T-cell (primary cell): ENCODE data around the gene ASTL. TPM values are rescaled to one million over a fixed set of nuclear protein-coding genes. Genes with fewer than 3 reads are reported as not detected.

Experiments used
- ATAC-seq, 4 experiments: fragments of 200-7000 bp in 3 of 4; fragments of 150-1000 bp in 1 of 4; cut with Tn5 transposase; replicated peaks in 1 of 4; 1 replicate in 3 of 4; 2 replicates in 1 of 4; pipeline ENCODE4 v1.10.0; 2021; ENCODE audit warnings: moderate library complexity in 3 of 4, mild to moderate bottlenecking in 2 of 4, moderate number of reproducible peaks in 1 of 4
- CTCF ChIA-PET, 2 donors: fragments of 300-600 bp; sonication (Branson Sonifier 250); formaldehyde crosslinking; loops; one replicate each; lab custom pipeline; 2022; ENCODE audit warnings: antibody characterized with exemption in 2 of 2; lab: Charles Lee
- POLR2A ChIA-PET, 2 donors: fragments of 300-600 bp; sonication (Branson Sonifier 250); formaldehyde crosslinking; loops; one replicate each; lab custom pipeline; 2022; ENCODE audit warnings: antibody characterized with exemption in 2 of 2; lab: Charles Lee
- DNase-seq, 35 experiments: peaks; one replicate each; pipeline versions ENCODE4 v3.0.0 to v3.0.0-alpha.2; 2013 to 2023
- H3K27ac ChIP-seq: one replicate; pipeline ENCODE4 v1.5.1; 2013; ENCODE audit warnings: low read length
- H3K27me3 ChIP-seq, 2 experiments: replicated peaks in 1 of 2; 1 replicate in 1 of 2; 2 replicates in 1 of 2; pipeline versions ENCODE4 v1.6.1 to v1.7.0; 2013; ENCODE audit warnings: low read length in 1 of 2, mixed read lengths in 1 of 2; ENCODE audit not compliant: control insufficient read depth in 2 of 2, insufficient read depth in 2 of 2; ENCODE audit errors: extremely low read depth in 1 of 2
- H3K36me3 ChIP-seq, 2 donors: 1 replicate in 1 of 2; 2 replicates in 1 of 2; pipeline versions ENCODE4 v1.6.1 to v1.7.0; 2013; ENCODE audit warnings: low read length in 1 of 2; ENCODE audit not compliant: control insufficient read depth in 2 of 2, insufficient read depth in 1 of 2; ENCODE audit errors: extremely low read depth in 1 of 2
- H3K4me1 ChIP-seq, 2 experiments: 1 replicate in 1 of 2; 2 replicates in 1 of 2; pipeline versions ENCODE4 v1.6.1 to v1.7.0; 2013; ENCODE audit warnings: low read length in 2 of 2, mixed read lengths in 1 of 2; ENCODE audit not compliant: insufficient read depth in 2 of 2, control insufficient read depth in 1 of 2; ENCODE audit errors: extremely low read depth in 1 of 2
- H3K4me3 ChIP-seq, 2 donors: 1 replicate in 1 of 2; 2 replicates in 1 of 2; pipeline versions ENCODE4 v1.5.1 to v1.7.0; 2013; ENCODE audit warnings: mild to moderate bottlenecking in 2 of 2, low read length in 1 of 2, moderate library complexity in 1 of 2; ENCODE audit not compliant: control insufficient read depth in 1 of 2; ENCODE audit errors: extremely low read depth in 1 of 2
- H3K9me3 ChIP-seq: 2 replicates; pipeline ENCODE4 v1.7.0; 2013
- H3K27ac Mint-ChIP-seq, 2 donors: one replicate each; pipeline ENCODE4 v1.8.0; 2020 to 2021; ENCODE audit warnings: mild to moderate bottlenecking in 2 of 2, mixed read lengths in 2 of 2
- H3K27me3 Mint-ChIP-seq, 2 donors: one replicate each; pipeline ENCODE4 v1.8.0; 2021 to 2022; ENCODE audit warnings: mixed read lengths in 2 of 2
- H3K36me3 Mint-ChIP-seq: one replicate; pipeline ENCODE4 v1.8.0; 2021; ENCODE audit warnings: mixed read lengths
- H3K4me1 Mint-ChIP-seq, 3 donors: one replicate each; pipeline ENCODE4 v1.8.0; 2020 to 2022; ENCODE audit warnings: mixed read lengths in 3 of 3, mild to moderate bottlenecking in 1 of 3
- H3K4me3 Mint-ChIP-seq, 3 donors: one replicate each; pipeline ENCODE4 v1.8.0; 2020 to 2022; ENCODE audit warnings: mild to moderate bottlenecking in 3 of 3, mixed read lengths in 3 of 3, moderate library complexity in 3 of 3
- H3K9me3 Mint-ChIP-seq, 3 donors: one replicate each; pipeline ENCODE4 v1.8.0; 2020 to 2022; ENCODE audit warnings: mixed read lengths in 3 of 3
- WGBS: methylation state at CpG from one replicate; pipeline ENCODE4 v1.1.5; 2013; ENCODE audit warnings: missing lambda C conversion rate; ENCODE audit not compliant: insufficient coverage; 5-methylcytosine and 5-hydroxymethylcytosine counted together
- total RNA-seq, 35 experiments: library from RNA in 6 of 35; stranded (reverse) in 6 of 35; fragments of 120-200 nt in 1 of 35; gene quantifications; one replicate each; pipeline versions ENCODE4 v1.2.1 to v1.2.4 and lab custom pipeline; 2013 to 2026

Gene ASTL
- total RNA-seq, 5 donors from 2014 or later (not counting 1 experiment from before 2014, with no cell fraction given) = 1.2 to 10.4 (median 1.4) TPM

DNA sequence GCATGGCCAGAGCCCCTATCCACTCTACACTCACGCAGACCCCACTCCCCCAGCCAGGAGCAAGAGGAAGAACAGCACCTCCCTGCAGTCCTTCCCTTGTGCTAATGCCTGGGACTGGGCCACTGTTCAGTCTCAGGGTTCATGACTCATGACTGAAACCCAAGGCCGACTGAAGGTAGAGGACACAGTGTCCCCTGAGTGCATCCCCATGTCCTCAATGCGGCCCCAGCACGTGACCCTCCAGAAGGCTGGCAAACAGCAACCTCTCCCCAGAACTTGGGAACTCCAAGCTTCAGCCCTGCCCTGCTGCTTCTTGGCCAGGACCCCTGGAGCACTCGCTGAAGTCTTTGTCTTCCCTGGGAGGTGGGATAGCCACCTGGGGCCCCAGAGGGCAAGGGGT is 15.9 kb downstream of the ASTL start:
- H3K4me3 Mint-ChIP-seq = no peak overlapping the region
- H3K4me3 ChIP-seq = no peak overlapping the region
- peaks cover 0 to 5% of the 10 kb centered on the region in 2 experiments for H3K4me1 ChIP-seq
- 80% methylated on average over 4 of the region's 5 CpGs for WGBS
- CTCF ChIA-PET = no interaction called here
- peaks cover 23 to 32% of the 10 kb centered on the region in 2 donors for H3K27me3 Mint-ChIP-seq
- no peaks in the 10 kb centered on the region for H3K9me3 ChIP-seq
- peaks cover 25% of the 10 kb centered on the region for H3K36me3 Mint-ChIP-seq
- peaks cover 0 to 6% of the 10 kb centered on the region in 2 donors for H3K36me3 ChIP-seq
- POLR2A ChIA-PET = no interaction called here
- H3K27ac Mint-ChIP-seq = no peak overlapping the region
- DNase-seq (no peak), ATAC-seq (no peak)
- H3K27ac ChIP-seq = no peak overlapping the region
- peaks cover 2 to 13% (median 5%) of the 10 kb centered on the region in 3 donors for H3K4me1 Mint-ChIP-seq
- H3K27me3 ChIP-seq = peaks cover 0 to 70% of the 10 kb centered on the region in 2 experiments
- no peaks in the 10 kb centered on the region for H3K9me3 Mint-ChIP-seq

DNA sequence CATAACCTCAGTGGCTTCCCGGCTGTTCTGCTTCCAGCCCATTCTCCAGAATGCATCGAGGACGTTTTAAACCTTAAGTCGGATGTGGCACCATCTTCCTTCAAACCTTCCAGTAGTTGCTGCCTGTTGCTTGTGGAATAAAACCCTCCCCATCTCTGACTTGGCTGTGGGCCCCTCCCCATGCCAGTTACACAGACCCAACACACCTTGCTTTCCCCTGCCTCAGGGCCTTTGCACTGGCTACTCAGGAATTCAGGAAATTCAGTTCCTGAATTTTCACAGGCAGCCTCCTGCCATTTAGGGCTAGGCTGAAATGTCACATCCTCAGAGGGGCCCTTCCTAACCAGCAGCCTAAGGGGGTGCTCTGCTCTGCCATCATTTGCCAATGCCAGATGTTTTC is 16.9 kb downstream of the ASTL start:
- 92% methylated on average over 4 of the region's 4 CpGs for WGBS
- DNase-seq = no peak
- no peak overlapping the region for H3K4me3 Mint-ChIP-seq
- peaks cover 2 to 16% (median 8%) of the 10 kb centered on the region in 3 donors for H3K4me1 Mint-ChIP-seq
- ATAC-seq = no peak
- no peak overlapping the region for H3K27ac ChIP-seq
- peaks cover 23 to 32% of the 10 kb centered on the region in 2 donors for H3K27me3 Mint-ChIP-seq
- peaks cover 3 to 10% of the 10 kb centered on the region in 2 experiments for H3K4me1 ChIP-seq
- peaks cover 0 to 6% of the 10 kb centered on the region in 2 donors for H3K36me3 ChIP-seq
- CTCF ChIA-PET = no interaction called here
- POLR2A ChIA-PET = interaction anchor here in 1 of 2 donors (0.6 kb wide), 1 partner anchor 477 kb away, joined by 11 read pairs; no protein-coding TSS in a partner anchor
- no peaks in the 10 kb centered on the region for H3K9me3 Mint-ChIP-seq
- no peak overlapping the region for H3K4me3 ChIP-seq
- peaks cover 20% of the 10 kb centered on the region for H3K36me3 Mint-ChIP-seq
- no peaks in the 10 kb centered on the region for H3K9me3 ChIP-seq
- H3K27me3 ChIP-seq = peaks cover 0 to 74% of the 10 kb centered on the region in 2 experiments
- H3K27ac Mint-ChIP-seq = no peak overlapping the region

- H3K27me3 ChIP-seq = peaks cover 0 to 76% of the 10 kb centered on the region in 2 experiments
- peaks cover 3 to 13% of the 10 kb centered on the region in 2 experiments for H3K4me1 ChIP-seq
- no peaks in the 10 kb centered on the region for H3K9me3 ChIP-seq
- Mint-ChIP-seq H3K9me3 (no peaks in the 10 kb centered on the region), H3K4me3 (no peak overlapping the region), H3K4me1 (peaks cover 2 to 16% (median 8%) of the 10 kb centered on the region in 3 donors), H3K36me3 (peaks cover 17% of the 10 kb centered on the region), H3K27me3 (peaks cover 23 to 32% of the 10 kb centered on the region in 2 donors), H3K27ac (no peak overlapping the region)
- CTCF ChIA-PET = no interaction called here
- WGBS = 47% methylated on average over 7 of the region's 7 CpGs
- no peak overlapping the region for H3K4me3 ChIP-seq
- POLR2A ChIA-PET = interaction anchor here in 1 of 2 donors (0.6 kb wide), 1 partner anchor 477 kb away, joined by 11 read pairs; no protein-coding TSS in a partner anchor
- no peak for ATAC-seq
- H3K27ac ChIP-seq = no peak overlapping the region
- no peak for DNase-seq
- peaks cover 0 to 6% of the 10 kb centered on the region in 2 donors for H3K36me3 ChIP-seq
Observed at GRCh38 chr2:96120991-96121390, 17.3 kb downstream of the ASTL start.

- H3K27me3 ChIP-seq = peaks cover 0 to 81% of the 10 kb centered on the region in 2 experiments
- Mint-ChIP-seq H3K27me3 (peaks cover 23 to 38% of the 10 kb centered on the region in 2 donors), H3K4me3 (no peak overlapping the region), H3K36me3 (peaks cover 11% of the 10 kb centered on the region), H3K9me3 (no peaks in the 10 kb centered on the region), H3K4me1 (peaks cover 6 to 23% (median 16%) of the 10 kb centered on the region in 3 donors), H3K27ac (peak overlapping the region in 1 of 2 donors; percentile 3)
- H3K36me3 ChIP-seq = peaks cover 0 to 6% of the 10 kb centered on the region in 2 donors
- POLR2A ChIA-PET = no interaction called here
- H3K9me3 ChIP-seq = no peaks in the 10 kb centered on the region
- no peak overlapping the region for H3K27ac ChIP-seq
- ATAC-seq (no peak), DNase-seq (no peak)
- peaks cover 3 to 15% of the 10 kb centered on the region in 2 experiments for H3K4me1 ChIP-seq
- CTCF ChIA-PET = interaction anchor here (0.6 to 0.7 kb wide), 2 partner anchors 97 to 713 kb away, joined by 4 to 6 read pairs; no protein-coding TSS in a partner anchor
- WGBS = 30% methylated on average over 7 of the region's 11 CpGs
- no peak overlapping the region for H3K4me3 ChIP-seq
Observed at GRCh38 chr2:96120091-96120720, 18.1 kb downstream of the ASTL start.

DNA sequence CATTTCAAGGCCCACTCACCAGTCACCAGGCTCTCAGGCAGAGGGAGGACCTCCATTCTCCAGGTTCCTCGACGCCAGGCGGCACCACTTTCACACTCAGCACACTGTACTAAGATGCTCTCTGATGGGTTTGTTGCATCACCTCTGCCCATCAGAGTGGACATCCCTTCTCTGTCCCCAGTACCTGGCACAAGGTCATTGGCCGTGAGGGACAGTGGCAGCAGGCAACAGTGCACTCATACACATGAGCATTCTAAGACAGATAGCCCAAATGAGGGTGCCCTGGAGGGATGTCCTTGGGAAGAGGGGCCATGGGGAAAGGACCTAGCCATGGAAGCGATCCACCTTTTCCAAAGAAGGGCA is 18.9 kb downstream of the ASTL start:
- Histone ChIP-seq H3K4me3 (no peak overlapping the region), H3K4me1 (peaks cover 3 to 15% of the 10 kb centered on the region in 2 experiments), H3K27me3 (peaks cover 0 to 81% of the 10 kb centered on the region in 2 experiments), H3K9me3 (no peaks in the 10 kb centered on the region), H3K27ac (no peak overlapping the region), H3K36me3 (peaks cover 0 to 6% of the 10 kb centered on the region in 2 donors)
- DNase-seq (no peak), ATAC-seq (no peak)
- POLR2A ChIA-PET = no interaction called here
- Mint-ChIP-seq H3K9me3 (no peaks in the 10 kb centered on the region), H3K27ac (peak overlapping the region in 1 of 2 donors; percentile 48), H3K4me3 (peak overlapping the region in 2 of 3 donors; percentile 9 to 15), H3K4me1 (peaks cover 6 to 23% (median 16%) of the 10 kb centered on the region in 3 donors), H3K36me3 (peaks cover 3% of the 10 kb centered on the region), H3K27me3 (peaks cover 19 to 39% of the 10 kb centered on the region in 2 donors)
- 87% methylated on average over 4 of the region's 5 CpGs for WGBS
- CTCF ChIA-PET = no interaction called here

DNA sequence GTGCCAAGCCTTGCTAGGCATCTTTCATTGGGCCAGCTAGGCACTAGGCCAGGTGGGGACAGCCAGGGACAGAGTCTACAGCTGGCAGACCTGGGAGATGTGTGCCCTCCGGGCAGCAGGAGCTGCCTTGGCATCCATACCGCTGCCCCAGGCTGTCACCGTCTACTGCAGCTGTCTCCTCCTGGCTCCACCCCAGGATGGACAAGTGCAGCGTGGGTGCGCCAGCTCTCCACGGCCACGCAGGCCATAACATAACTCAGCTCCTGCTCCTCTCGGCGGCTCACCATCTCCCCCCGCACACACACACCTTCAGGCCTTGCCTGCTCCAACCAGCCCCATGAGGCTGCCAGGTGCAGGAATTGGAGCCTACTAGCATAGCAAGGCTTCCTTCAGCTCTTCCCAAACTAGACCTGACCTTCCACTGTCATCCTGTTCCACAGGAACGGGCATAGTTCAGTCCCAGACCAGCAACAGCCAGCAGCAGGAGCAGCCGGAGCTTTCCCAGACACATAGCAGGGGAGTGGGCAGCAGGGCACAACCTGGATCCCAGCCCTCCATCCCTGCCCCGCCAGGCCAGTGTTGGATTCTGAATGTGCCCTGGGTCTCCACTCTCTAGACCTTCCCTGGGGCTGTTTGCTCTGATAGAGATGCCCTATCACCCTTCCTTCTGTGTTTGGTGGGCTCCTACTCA is 19.5 kb downstream of the ASTL start:
- Mint-ChIP-seq H3K9me3 (no peaks in the 10 kb centered on the region), H3K36me3 (no peaks in the 10 kb centered on the region), H3K4me1 (peaks cover 6 to 23% (median 16%) of the 10 kb centered on the region in 3 donors), H3K4me3 (peak overlapping the region in 2 of 3 donors; percentile 9 to 15), H3K27me3 (peaks cover 19 to 39% of the 10 kb centered on the region in 2 donors), H3K27ac (peak overlapping the region; percentile 28 to 48)
- POLR2A ChIA-PET = no interaction called here
- H3K4me1 ChIP-seq = peaks cover 3 to 15% of the 10 kb centered on the region in 2 experiments
- no peak overlapping the region for H3K4me3 ChIP-seq
- peaks cover 0 to 5% of the 10 kb centered on the region in 2 donors for H3K36me3 ChIP-seq
- H3K27me3 ChIP-seq = peaks cover 0 to 77% of the 10 kb centered on the region in 2 experiments
- CTCF ChIA-PET = interaction anchor here (1.3 to 2.9 kb wide), 2 partner anchors 55 to 126 kb away, joined by 4 to 11 read pairs; no protein-coding TSS in a partner anchor
- 92% methylated on average over 12 of the region's 13 CpGs for WGBS
- H3K9me3 ChIP-seq = no peaks in the 10 kb centered on the region
- H3K27ac ChIP-seq = no peak overlapping the region
- ATAC-seq (no peak), DNase-seq (no peak)
